Left lung (tissue), 10 donors: Measurements from ENCODE around the gene MYO15A. TPM values are rescaled to one million over a fixed set of nuclear protein-coding genes. Genes with fewer than 3 reads are reported as not detected.
A peak's percentile ranks its signal among the peaks of the same experiment; 100 is the strongest.

Experiments
- ATAC-seq: fragments of 200-7000 bp; cut with Tn5 transposase; one replicate; pipeline ENCODE4 v1.9.1; 2020; ENCODE audit warnings: moderate library complexity
- DNase-seq, 4 donors: peaks; one replicate each; pipeline ENCODE4 v3.0.0-alpha.2; 2013 to 2020
- H3K27ac ChIP-seq, 2 donors: fragments of 200-600 bp; sonication (generic) in 1 of 2; one replicate each; pipeline versions ENCODE4 v1.5.0 to v1.8.0; 2020 to 2021
- H3K27me3 ChIP-seq, 2 donors: fragments of 200-600 bp; sonication (generic) in 1 of 2; one replicate each; pipeline versions ENCODE4 v1.5.0 to v1.8.0; 2020 to 2021
- H3K36me3 ChIP-seq, 2 donors: fragments of 200-600 bp; sonication (generic) in 1 of 2; one replicate each; pipeline versions ENCODE4 v1.5.0 to v1.8.0; 2020 to 2021
- H3K4me1 ChIP-seq, 2 donors: fragments of 200-600 bp; one replicate each; pipeline ENCODE4 v1.8.0; 2021
- H3K4me3 ChIP-seq, 2 donors: fragments of 200-600 bp; sonication (generic) in 1 of 2; one replicate each; pipeline versions ENCODE4 v1.5.0 to v1.8.0; 2020 to 2021; ENCODE audit warnings: mild to moderate bottlenecking in 1 of 2
- H3K9me3 ChIP-seq, 2 donors: fragments of 200-600 bp; sonication (generic) in 1 of 2; one replicate each; pipeline versions ENCODE4 v1.5.0 to v1.8.0; 2020 to 2021
- CTCF ChIP-seq, 2 donors: fragments of 200-600 bp; sonication (generic) in 1 of 2; IDR thresholded peaks; one replicate each; pipeline versions ENCODE4 v1.5.0 to v1.8.0; 2021; ENCODE audit warnings: antibody characterized with exemption in 2 of 2
- intact Hi-C, 2 donors: fragments of 100-400 bp; cut with DNase I; formaldehyde crosslinking; loops; one replicate each; pipeline versions ENCODE4 v1.11.2 to v1.14.2; 2022
- polyA plus RNA-seq, 6 donors: library from polyadenylated mRNA; unstranded; fragments of 120-200 nt; gene quantifications; one replicate each; pipeline ENCODE4 v1.2.1, GENCODE V29; 2013; ENCODE audit not compliant: insufficient read length in 6 of 6
- total RNA-seq, 2 donors: library from RNA; stranded (reverse); fragmentation: NEBNext Ultra II Directional; extraction: Animal tissue kit (Norgen Biotek cat#: 25700); gene quantifications; one replicate each; pipeline ENCODE4 v1.2.1, GENCODE V29; 2021
- donor health status: DM: no; HTN: yes; CAD: no.
- donor health status: DM: no; HTN: no; CAD: no.

Gene MYO15A
- total and polyA plus RNA-seq, 8 donors = 1.3 to 3.2 (median 2.6) TPM

GRCh38 chr17:18224387-18225120 lies 116.0 kb downstream of the MYO15A start:
- no peak for TF ChIP-seq CTCF (IDR thresholded peaks at IDR 0.05)
- Histone ChIP-seq H3K27ac (peak overlapping the region in 1 of 2 donors; percentile 23), H3K36me3 (no peaks in the 10 kb centered on the region), H3K27me3 (no peaks in the 10 kb centered on the region), H3K4me3 (peak overlapping the region; percentile 12 to 59), H3K9me3 (no peaks in the 10 kb centered on the region), H3K4me1 (peaks cover 7 to 22% of the 10 kb centered on the region in 2 donors)
- intact Hi-C loops = no loop called here
- ATAC-seq = no peak
- peak in 1 of 4 donors; percentile 40 for DNase-seq

GRCh38 chr17:18225121-18225641 lies 116.6 kb downstream of the MYO15A start, which contains the start of gene LLGL1:
TSS of gene LLGL1 (plus strand) at chr17:18225635. CDS start at chr17:18225683, 48 bp downstream.
- Histone ChIP-seq H3K27ac (peak within 1 kb of the TSS in 1 of 2 donors; percentile 23), H3K4me3 (peak within 1 kb of the TSS; percentile 56 to 59), H3K27me3 (no peaks in the 10 kb centered on the region), H3K36me3 (no peaks in the 10 kb centered on the region), H3K9me3 (no peaks in the 10 kb centered on the region), H3K4me1 (peaks cover 7 to 22% of the 10 kb centered on the region in 2 donors)
- no peak for TF ChIP-seq CTCF (IDR thresholded peaks at IDR 0.05)
- intact Hi-C loops = no loop called here
- DNase-seq = peak; percentile 95 to 100 (median 96)
- peak; percentile 99 for ATAC-seq

- Histone ChIP-seq H3K27ac (no peak overlapping the region), H3K36me3 (no peaks in the 10 kb centered on the region), H3K4me3 (peak overlapping the region; percentile 56 to 59), H3K4me1 (peaks cover 7 to 22% of the 10 kb centered on the region in 2 donors), H3K27me3 (no peaks in the 10 kb centered on the region), H3K9me3 (no peaks in the 10 kb centered on the region)
- intact Hi-C loops = no loop called here
- no peak for TF ChIP-seq CTCF (IDR thresholded peaks at IDR 0.05)
- no peak for DNase-seq
- ATAC-seq = peak; percentile 7
Measured at GRCh38 chr17:18225642-18226283, 117.2 kb downstream of the MYO15A start.

- Histone ChIP-seq H3K36me3 (no peaks in the 10 kb centered on the region), H3K27ac (no peak overlapping the region), H3K9me3 (no peaks in the 10 kb centered on the region), H3K27me3 (no peaks in the 10 kb centered on the region), H3K4me1 (peaks cover 7 to 22% of the 10 kb centered on the region in 2 donors), H3K4me3 (peak overlapping the region; percentile 56 to 59)
- intact Hi-C loops = no loop called here
- ATAC-seq (no peak), DNase-seq (no peak)
- no peak for TF ChIP-seq CTCF (IDR thresholded peaks at IDR 0.05)
Measured at GRCh38 chr17:18226284-18226945, 117.9 kb downstream of the MYO15A start.
